ENCODE measurements around the gene CTH. TPM values are rescaled to one million over a fixed set of nuclear protein-coding genes. Genes with fewer than 3 reads are reported as not detected.

The CTH gene
- polyA plus RNA-seq, 1 of the 3 experiments (the other 2 are of a cell fraction) = 3.9 TPM

- no peaks in the 10 kb centered on the region for H3K79me2 ChIP-seq (ENCODE audit: insufficient read depth)
- CTCF ChIA-PET = no interaction called here
- H4K20me1 ChIP-seq (ENCODE audit: insufficient read depth) = no peaks in the 10 kb centered on the region
- no peaks in the 10 kb centered on the region; a peak in 2 of 4 replicates for H3K4me1 ChIP-seq (ENCODE audit: control insufficient read depth in 1 of 2, insufficient read depth in 2 of 2, low read depth in 1 of 2, low read length in 1 of 2)
- no peaks in the 10 kb centered on the region for H3K27me3 ChIP-seq (ENCODE audit: insufficient read depth)
- no peaks in the 10 kb centered on the region for H3K9me3 ChIP-seq
- no peaks in the 10 kb centered on the region for H3K36me3 ChIP-seq (replicated peaks in 1 of 2; ENCODE audit: control insufficient read depth in 1 of 2, insufficient read depth in 2 of 2, low read length in 1 of 2)
- H2AFZ ChIP-seq (ENCODE audit: low read depth) = no peak overlapping the region
- TF ChIP-seq USF1 (IDR thresholded peaks at IDR 0.05; ENCODE audit: borderline replicate concordance, low read depth) (no peak), EP300 (IDR thresholded peaks at IDR 0.05; ENCODE audit: borderline replicate concordance in 1 of 2, low read depth in 1 of 2, low read length in 1 of 2) (peak in 1 of 2 experiments; percentile 51; a peak in 1 of 4 replicates)
- no peaks in the 10 kb centered on the region for H3K9me2 ChIP-seq
- peak; percentile 63 for DNase-seq
- peak overlapping the region in 1 of 2 experiments; percentile 19; a peak in 1 of 4 replicates for H3K27ac ChIP-seq (ENCODE audit: low read depth in 2 of 2, low read length in 1 of 2)
- no peak overlapping the region for H3K4me2 ChIP-seq
- no peak overlapping the region for H3K4me3 ChIP-seq (ENCODE audit: low read depth in 2 of 2, low read length in 1 of 2)
- H3F3A ChIP-seq (replicated peaks; ENCODE audit: insufficient read depth) = no peaks in the 10 kb centered on the region
- H3K9ac ChIP-seq = no peak overlapping the region
- POLR2A ChIA-PET = no interaction called here
Measured at GRCh38 chr1:70465911-70466310, 54.8 kb downstream of the CTH start.

- Histone ChIP-seq H3K27ac (ENCODE audit: low read depth in 2 of 2, low read length in 1 of 2) (no peak overlapping the region), H3K4me3 (ENCODE audit: low read depth in 2 of 2, low read length in 1 of 2) (no peak overlapping the region), H3K36me3 (replicated peaks in 1 of 2; ENCODE audit: control insufficient read depth in 1 of 2, insufficient read depth in 2 of 2, low read length in 1 of 2) (no peaks in the 10 kb centered on the region), H3F3A (replicated peaks; ENCODE audit: insufficient read depth) (no peaks in the 10 kb centered on the region), H4K20me1 (ENCODE audit: insufficient read depth) (no peaks in the 10 kb centered on the region), H3K79me2 (ENCODE audit: insufficient read depth) (no peaks in the 10 kb centered on the region), H3K27me3 (ENCODE audit: insufficient read depth) (no peaks in the 10 kb centered on the region), H3K9ac (no peak overlapping the region), H2AFZ (ENCODE audit: low read depth) (no peak overlapping the region), H3K4me1 (ENCODE audit: control insufficient read depth in 1 of 2, insufficient read depth in 2 of 2, low read depth in 1 of 2, low read length in 1 of 2) (no peaks in the 10 kb centered on the region; a peak in 2 of 4 replicates), H3K9me3 (no peaks in the 10 kb centered on the region), H3K9me2 (no peaks in the 10 kb centered on the region), H3K4me2 (no peak overlapping the region)
- CTCF ChIA-PET = no interaction called here
- POLR2A ChIA-PET = no interaction called here
- 63% methylated on average over 3 of the region's 6 CpGs for WGBS (ENCODE audit: low lambda C conversion rate)
- no peak for TF ChIP-seq SMC3 (IDR thresholded peaks at IDR 0.05; ENCODE audit: low read depth, low read length)
- no peak for TF ChIP-seq FOSL2 (IDR thresholded peaks at IDR 0.05; ENCODE audit: borderline replicate concordance, low read depth)
- TF ChIP-seq MAX (IDR thresholded peaks at IDR 0.05; ENCODE audit: low read depth) = no peak
- no peak for TF ChIP-seq CTCF (IDR thresholded peaks at IDR 0.05)
- TF ChIP-seq SIN3A (IDR thresholded peaks at IDR 0.05; ENCODE audit: borderline replicate concordance, low read depth, low read length) = no peak
- no peak for TF ChIP-seq USF2 (IDR thresholded peaks at IDR 0.05; ENCODE audit: borderline replicate concordance, low read depth, low read length)
- no peak for TF ChIP-seq MXI1 (IDR thresholded peaks at IDR 0.05; ENCODE audit: low read depth, low read length)
- TF ChIP-seq ELF1 (IDR thresholded peaks at IDR 0.05) = no peak
- no peak for TF ChIP-seq RCOR1 (IDR thresholded peaks at IDR 0.05; ENCODE audit: low read length)
- TF ChIP-seq YY1 (IDR thresholded peaks at IDR 0.05; ENCODE audit: low read depth) = no peak
- TF ChIP-seq FOXJ3 (CRISPR knock-in tag; IDR thresholded peaks at IDR 0.05) = no peak
- TF ChIP-seq CHD2 (IDR thresholded peaks at IDR 0.05; ENCODE audit: low read length, partially characterized antibody) = no peak
- TF ChIP-seq FOXM1 (IDR thresholded peaks at IDR 0.05; ENCODE audit: low read depth) = no peak
- no peak for TF ChIP-seq ZBTB33 (IDR thresholded peaks at IDR 0.05; ENCODE audit: borderline replicate concordance, low read depth)
- no peak for TF ChIP-seq NRF1 (IDR thresholded peaks at IDR 0.05; ENCODE audit: low read depth, low read length)
- no peak for TF ChIP-seq GABPA (IDR thresholded peaks at IDR 0.05; ENCODE audit: low read depth)
- no peak for TF ChIP-seq EZH2phosphoT487 (IDR thresholded peaks at IDR 0.05; ENCODE audit: borderline replicate concordance, low read depth)
- TF ChIP-seq POLR2AphosphoS5 (IDR thresholded peaks at IDR 0.05; ENCODE audit: low read depth, low read length) = no peak
- TF ChIP-seq TEAD4 (IDR thresholded peaks at IDR 0.05; ENCODE audit: borderline replicate concordance, insufficient read depth) = no peak
- no peak for DNase-seq
Measured at GRCh38 chr1:70467531-70467930, 56.5 kb downstream of the CTH start.

Data from SK-N-SH (cell line).